Upper lobe of left lung (tissue), 4 donors: ENCODE data around the gene MYL12B.

Experiments used
- CTCF ChIP-seq, 6 experiments: fragments of 450-650 bp in 4 of 6; fragments of 200-600 bp in 2 of 6; sonication (generic) in 2 of 6; IDR thresholded peaks; one replicate each; pipeline ENCODE4 v1.5.1; 2016 to 2019; ENCODE audit warnings: antibody characterized with exemption in 6 of 6
- POLR2AphosphoS5 ChIP-seq, 2 donors: sonication (generic); formaldehyde crosslinking; IDR thresholded peaks; one replicate each; pipeline ENCODE4 v1.5.1; 2017; ENCODE audit warnings: antibody characterized with exemption in 2 of 2

DNA sequence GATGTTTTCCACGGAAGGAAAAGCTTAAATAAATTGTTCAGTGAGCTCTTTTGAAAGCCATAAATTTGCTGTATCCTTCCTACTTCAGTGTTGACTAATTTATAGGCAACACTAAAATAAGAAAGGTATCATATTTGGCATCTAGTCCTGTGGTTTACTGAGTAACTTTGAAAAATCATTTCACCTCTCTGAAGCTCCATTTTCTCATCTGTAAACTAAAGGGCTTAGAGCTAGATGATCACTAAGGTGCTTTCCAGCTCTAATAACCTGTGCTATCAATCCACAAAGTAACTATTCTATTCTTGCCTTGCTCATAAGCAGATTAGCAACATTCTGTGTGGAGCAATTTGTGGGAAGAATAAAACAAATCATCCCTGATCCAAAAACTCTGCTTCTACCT is 38.6 kb upstream of the MYL12B start:
- TF ChIP-seq POLR2AphosphoS5 (IDR thresholded peaks at IDR 0.05) (no peak), CTCF (IDR thresholded peaks at IDR 0.05) (no peak)
